ENCODE results near the gene BICRA.

BICRA gene

GRCh38 chr19:47750752-47751151 lies 141.8 kb downstream of the BICRA start:
- DNase-seq (ENCODE audit: extremely low spot score): no peak
- no peak for TF ChIP-seq ARNT (IDR thresholded peaks at IDR 0.05)
- TF ChIP-seq L3MBTL2 (conservative IDR thresholded peaks at IDR 0.05): no peak
- TF ChIP-seq NFRKB (IDR thresholded peaks at IDR 0.05): no peak
- TF ChIP-seq SP1 (IDR thresholded peaks at IDR 0.05): no peak
- no peak for TF ChIP-seq ZNF384 (IDR thresholded peaks at IDR 0.05)
- no peak for TF ChIP-seq SUZ12 (IDR thresholded peaks at IDR 0.05)
- TF ChIP-seq FOXM1 (IDR thresholded peaks at IDR 0.05; ENCODE audit: borderline replicate concordance): no peak
- no peak for TF ChIP-seq ELF4 (IDR thresholded peaks at IDR 0.05)
- no peak for TF ChIP-seq LEF1 (IDR thresholded peaks at IDR 0.05; ENCODE audit: borderline replicate concordance)
- TF ChIP-seq TARDBP (IDR thresholded peaks at IDR 0.05): no peak
- no peak for TF ChIP-seq PKNOX1 (IDR thresholded peaks at IDR 0.05)
- no peak for TF ChIP-seq HDGF (IDR thresholded peaks at IDR 0.05; ENCODE audit: borderline replicate concordance)
- no peak for TF ChIP-seq CTBP1 (IDR thresholded peaks at IDR 0.05; ENCODE audit: borderline replicate concordance)
- TF ChIP-seq BHLHE40 (IDR thresholded peaks at IDR 0.05; ENCODE audit: borderline replicate concordance): no peak
- TF ChIP-seq FOXA1 (IDR thresholded peaks at IDR 0.05): no peak
- no peak for TF ChIP-seq FOXK2 (IDR thresholded peaks at IDR 0.05)
- POLR2A ChIA-PET: no interaction called here
- CTCF ChIA-PET: no interaction called here

GRCh38 chr19:47752440-47753211 lies 143.7 kb downstream of the BICRA start:
- ChIA-PET CTCF (no interaction called here), POLR2A (no interaction called here)
- DNase-seq (ENCODE audit: extremely low spot score): no peak
- TF ChIP-seq L3MBTL2 (conservative IDR thresholded peaks at IDR 0.05) (no peak), SP1 (IDR thresholded peaks at IDR 0.05) (no peak), HDGF (IDR thresholded peaks at IDR 0.05; ENCODE audit: borderline replicate concordance) (no peak), LEF1 (IDR thresholded peaks at IDR 0.05; ENCODE audit: borderline replicate concordance) (no peak), SUZ12 (IDR thresholded peaks at IDR 0.05) (no peak), ZNF384 (IDR thresholded peaks at IDR 0.05) (no peak), ARNT (IDR thresholded peaks at IDR 0.05) (no peak), BHLHE40 (IDR thresholded peaks at IDR 0.05; ENCODE audit: borderline replicate concordance) (no peak), PKNOX1 (IDR thresholded peaks at IDR 0.05) (no peak)
